Myocyte (in vitro differentiated cells): ENCODE results near the gene DHX16. TPM values are rescaled to one million over a fixed set of nuclear protein-coding genes. Genes with fewer than 3 reads are reported as not detected.

Source experiments
- DNase-seq: peaks from one replicate; pipeline ENCODE4 v3.0.0-alpha.2; 2012; ENCODE audit warnings: low read depth
- total RNA-seq: library from RNA; depleted of rRNA; stranded (reverse); fragments of >200 nt; gene quantifications from 2 replicates; pipeline ENCODE4 v1.2.3, GENCODE V29; 2014

DHX16 gene
- total RNA-seq, 1 donor from 2014 or later = 28.8 TPM

- no peak for DNase-seq
Measured at GRCh38 chr6:30640481-30640880, 32.3 kb downstream of the DHX16 start.

GRCh38 chr6:30635834-30636233 lies 37.0 kb downstream of the DHX16 start:
- no peak for DNase-seq

GRCh38 chr6:30626484-30627366 lies 46.1 kb downstream of the DHX16 start, which contains the start of gene ATAT1:
Gene ATAT1 (plus strand): TSS chr6:30626874.
- DNase-seq = peak; percentile 90

GRCh38 chr6:30625511-30625910 lies 47.3 kb downstream of the DHX16 start:
- no peak for DNase-seq

DNA sequence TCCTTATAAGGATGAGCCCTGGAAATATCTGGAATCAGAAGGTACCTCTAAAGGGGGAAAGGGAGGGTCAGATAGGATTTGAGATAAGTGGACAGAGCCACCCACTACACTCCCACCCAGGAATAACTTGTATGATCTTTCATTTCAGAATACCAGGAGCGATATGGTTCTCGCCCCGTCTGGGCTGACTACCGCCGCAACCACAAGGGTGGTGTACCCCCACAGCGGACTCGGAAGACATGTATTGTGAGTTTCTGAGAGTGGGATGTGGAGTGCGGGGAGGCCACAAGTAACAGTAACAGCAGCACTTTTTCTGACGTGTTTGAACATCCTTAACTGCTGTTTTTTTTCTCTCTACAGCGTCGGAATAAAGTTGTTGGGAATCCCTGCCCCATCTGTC lies 53.2 kb downstream of the DHX16 start:
- no peak for DNase-seq

- DNase-seq = no peak
Measured at GRCh38 chr6:30618270-30618797, 54.5 kb downstream of the DHX16 start.

DNA sequence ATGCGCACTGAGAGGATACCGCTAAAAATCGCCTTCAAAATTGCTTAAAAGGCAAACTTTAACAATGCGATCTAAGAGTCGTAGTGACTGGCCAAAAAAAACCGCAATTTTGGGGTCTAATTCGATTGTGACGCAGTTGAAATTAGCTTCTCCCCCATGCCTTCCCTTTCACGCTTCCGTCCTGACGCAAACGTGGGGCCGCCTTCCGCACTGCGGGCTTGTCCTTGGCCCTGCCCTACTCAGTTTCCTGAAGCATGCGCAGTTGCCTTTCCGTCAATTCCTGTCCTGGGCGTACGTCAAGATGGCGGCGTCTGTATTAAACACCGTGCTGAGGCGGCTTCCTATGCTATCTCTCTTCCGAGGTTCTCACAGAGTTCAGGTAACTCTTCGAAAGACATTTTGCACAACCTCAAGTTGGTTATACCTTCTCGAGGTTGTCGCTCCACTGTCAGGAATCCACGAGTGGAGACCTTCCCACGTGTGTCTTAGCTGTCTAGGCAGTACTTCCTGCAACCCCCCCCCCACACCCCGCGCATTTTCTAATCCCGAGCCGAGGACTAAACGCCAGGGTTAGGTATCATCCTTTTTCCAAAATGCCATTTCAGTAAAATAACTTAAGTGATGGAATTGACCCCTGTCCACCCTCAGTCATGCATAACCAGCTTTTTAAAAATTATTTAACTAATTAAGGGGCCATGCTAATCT lies 55.1 kb downstream of the DHX16 start, which contains the start of gene MRPS18B:
MRPS18B (plus strand) TSS at position 276 of the 705 bp plus-strand sequence; CDS start at position 302, 26 bp downstream.
- peak; percentile 99 for DNase-seq

- DNase-seq = peak; percentile 100
Measured at GRCh38 chr6:30616811-30617564, 55.8 kb downstream of the DHX16 start, which contains the start of gene PPP1R10. Gene PPP1R10 (minus strand): TSS chr6:30617243. CDS start chr6:30609944, 7,299 bp downstream.

DNA sequence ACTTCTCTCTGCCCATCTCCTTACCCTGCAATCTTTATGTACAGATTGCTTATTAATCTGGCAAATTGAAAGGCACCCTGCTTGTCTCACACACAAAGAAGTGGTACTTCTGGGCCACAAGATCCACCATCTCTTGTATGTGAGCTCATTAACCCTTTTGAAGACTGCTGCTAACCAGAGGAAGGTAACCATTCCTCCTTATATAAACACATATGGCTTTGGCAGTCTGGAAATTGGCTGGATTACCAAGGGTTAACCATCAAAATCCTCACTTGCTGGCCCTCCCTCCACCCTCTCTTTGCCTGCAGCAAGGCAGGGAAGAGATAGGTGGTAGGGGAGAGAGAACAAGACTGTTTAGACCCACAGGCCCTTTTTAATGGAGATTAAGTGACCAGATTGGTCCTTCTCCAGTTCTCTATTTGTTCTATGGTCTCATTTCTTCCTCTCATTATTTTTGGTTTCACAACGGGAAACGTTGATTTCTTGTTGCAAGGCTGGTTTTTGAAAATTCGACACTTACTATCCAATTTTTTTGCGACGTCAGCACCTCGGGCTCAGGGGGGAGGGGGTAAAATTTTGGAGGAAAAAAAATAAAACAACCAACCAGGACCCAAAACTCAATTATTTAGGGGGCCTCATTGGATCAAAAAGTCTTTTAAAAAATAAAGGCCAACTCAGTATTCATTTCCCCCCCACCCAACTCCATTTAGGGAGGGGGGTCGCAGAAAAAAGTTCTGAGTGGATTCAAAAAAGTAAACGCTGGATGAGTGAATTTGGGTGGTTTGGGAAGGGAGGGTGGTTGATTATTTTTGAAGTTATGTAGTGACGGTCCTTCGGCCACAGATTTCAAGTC lies 56.6 kb downstream of the DHX16 start:
- DNase-seq = peak; percentile 59

- peak; percentile 86 for DNase-seq
Measured at GRCh38 chr6:30615219-30615957, 57.4 kb downstream of the DHX16 start.

DNA sequence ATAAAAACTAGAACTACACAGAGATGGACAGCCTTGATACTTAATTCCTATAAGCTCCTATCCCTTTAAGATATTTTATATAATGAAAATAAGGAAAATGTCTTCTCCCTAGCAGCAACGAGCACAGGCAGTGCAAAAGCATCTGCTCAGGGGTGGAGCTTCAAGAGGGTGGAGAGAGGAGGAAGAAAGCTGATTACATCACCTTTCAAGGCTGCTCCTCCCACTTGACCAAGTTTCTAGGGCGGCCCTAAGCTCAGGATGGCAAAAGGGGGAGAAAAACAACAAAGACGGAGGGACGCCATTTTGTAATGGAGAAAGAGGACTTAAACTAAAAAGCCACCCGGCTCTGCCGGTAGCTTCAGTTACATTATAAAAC lies 58.0 kb downstream of the DHX16 start:
- peak; percentile 98 for DNase-seq

- no peak for DNase-seq
Measured at GRCh38 chr6:30614044-30614842, 58.6 kb downstream of the DHX16 start.

DNA sequence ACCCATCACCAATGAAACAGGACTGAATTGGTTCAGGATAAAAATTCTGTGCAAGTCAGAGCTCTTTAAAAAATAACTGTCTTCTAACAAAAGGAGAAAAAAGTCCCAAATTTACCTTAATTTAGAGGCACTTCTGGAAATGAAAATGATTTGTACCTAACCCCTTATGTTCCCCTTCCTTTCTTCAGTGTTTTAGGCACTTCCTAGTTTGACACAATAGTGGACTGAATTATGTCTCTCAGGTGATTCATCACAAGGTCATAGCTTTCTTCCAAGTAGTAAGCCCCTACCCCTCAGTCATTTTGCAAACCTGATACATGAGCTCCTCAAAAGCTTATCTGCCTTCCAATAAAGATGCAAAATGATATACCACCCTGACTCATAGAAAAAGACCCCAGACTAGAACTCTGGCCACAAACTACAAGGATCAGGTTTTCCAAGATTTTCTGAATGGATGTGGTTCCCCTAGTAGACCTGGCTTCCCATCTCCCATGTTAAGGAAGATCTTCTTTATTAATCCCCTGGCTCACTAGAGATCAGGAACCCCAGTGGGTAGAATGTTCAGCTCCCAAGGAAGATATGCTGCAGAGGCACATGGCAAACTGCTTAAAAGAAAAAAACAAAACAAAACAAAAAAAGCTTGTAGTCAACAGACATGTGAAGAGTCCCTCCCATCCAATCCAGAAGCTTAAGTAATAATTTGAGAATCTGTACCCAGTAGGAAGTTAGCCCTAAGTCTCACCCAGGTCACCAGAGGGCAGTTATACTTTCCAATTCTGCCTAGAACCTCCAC lies 59.4 kb downstream of the DHX16 start:
- no peak for DNase-seq

- no peak for DNase-seq
Measured at GRCh38 chr6:30612687-30613248, 60.0 kb downstream of the DHX16 start.

DNA sequence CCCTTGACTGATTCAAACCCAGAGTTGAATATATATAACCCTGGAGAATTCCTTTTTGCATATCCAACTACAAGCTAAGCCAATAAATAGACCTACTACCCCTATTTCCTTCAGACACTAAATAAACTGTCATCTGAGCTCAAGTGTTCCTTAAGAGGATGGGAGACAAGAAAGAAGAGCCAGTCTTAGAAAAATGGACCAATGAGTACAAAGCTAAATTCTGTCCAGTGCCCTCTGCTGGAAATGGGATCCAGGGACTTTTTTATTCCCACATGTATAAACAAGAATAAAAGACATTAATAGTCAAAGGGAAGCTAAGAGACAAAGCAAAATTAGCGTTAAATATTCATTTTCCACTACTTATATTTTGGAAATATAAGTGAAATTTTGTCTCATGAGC lies 60.6 kb downstream of the DHX16 start:
- DNase-seq = peak; percentile 61

DNA sequence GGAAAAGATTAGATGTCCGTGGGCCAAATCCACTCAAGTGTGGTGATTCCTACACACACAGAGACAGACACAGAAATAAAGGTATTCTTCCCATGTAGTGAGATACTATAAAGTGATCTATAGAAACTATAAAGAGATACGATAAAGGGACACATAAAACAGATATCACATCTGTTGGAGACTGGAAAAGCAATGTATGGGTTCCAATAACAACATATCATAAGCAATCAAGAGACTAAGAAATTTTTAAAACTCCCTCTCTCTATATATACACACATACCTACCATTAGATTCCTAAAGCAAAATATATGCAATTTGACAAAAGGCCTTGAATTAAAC lies 61.0 kb downstream of the DHX16 start:
- DNase-seq = no peak

DNA sequence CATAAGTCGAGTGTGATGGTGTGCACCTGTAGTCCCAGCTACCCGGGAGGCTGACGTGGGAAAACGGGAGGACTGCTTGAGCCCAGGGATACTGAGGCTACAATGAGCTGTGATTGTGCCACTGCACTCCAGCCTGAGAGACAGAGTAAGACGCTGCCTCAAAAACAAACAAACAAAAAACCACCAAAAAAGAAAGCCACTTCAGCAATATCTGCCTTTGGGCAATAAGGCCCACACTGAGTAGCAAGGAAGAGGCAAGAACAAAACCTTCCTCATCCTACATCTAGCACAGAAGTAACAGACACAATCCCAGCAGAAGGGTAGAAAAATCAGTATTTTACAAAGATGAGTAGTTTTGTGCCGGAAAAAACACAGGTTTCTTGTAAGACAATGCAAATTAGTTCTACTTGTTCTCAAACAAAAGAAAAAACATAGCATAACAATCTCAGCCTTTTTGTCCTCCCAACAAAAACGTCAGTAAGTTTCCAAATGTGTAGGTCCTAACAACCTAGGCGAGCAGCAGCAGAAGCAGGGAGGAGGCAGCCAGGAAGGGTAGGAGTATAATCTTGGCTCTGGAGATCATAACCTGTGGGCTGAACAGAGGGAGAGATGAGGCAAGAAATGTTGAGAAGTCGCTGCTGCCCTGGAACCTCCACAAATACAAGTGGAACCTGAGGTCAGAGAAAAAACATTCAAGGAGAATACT lies 61.5 kb downstream of the DHX16 start:
- no peak for DNase-seq
